ENCODE results near the gene ASPN. TPM values are rescaled to one million over a fixed set of nuclear protein-coding genes. Genes with fewer than 3 reads are reported as not detected.

The ASPN gene
- total RNA-seq, 2 experiments from 2014 or later: not detected

- no peaks in the 10 kb centered on the region for H3K9me3 Mint-ChIP-seq
- no peaks in the 10 kb centered on the region for H3K36me3 Mint-ChIP-seq (ENCODE audit: low read depth)
- H3K4me3 Mint-ChIP-seq: no peak overlapping the region
- no peak for DNase-seq
- intact Hi-C loops (cut with micrococcal nuclease): no loop called here
- CTCF ChIA-PET: no interaction called here
- H3K4me1 Mint-ChIP-seq (ENCODE audit: low read depth): no peaks in the 10 kb centered on the region
- H3K27me3 Mint-ChIP-seq (ENCODE audit: low read depth): no peaks in the 10 kb centered on the region
- H3K27ac Mint-ChIP-seq: no peak overlapping the region
Measured at GRCh38 chr9:92516521-92516920, 34.2 kb upstream of the ASPN start.

GRCh38 chr9:92514635-92515034, 32.3 kb upstream of the ASPN start:
- no peak overlapping the region for H3K27ac Mint-ChIP-seq
- DNase-seq: no peak
- CTCF ChIA-PET: no interaction called here
- no peaks in the 10 kb centered on the region for H3K36me3 Mint-ChIP-seq (ENCODE audit: low read depth)
- H3K4me1 Mint-ChIP-seq (ENCODE audit: low read depth): no peaks in the 10 kb centered on the region
- intact Hi-C loops (cut with micrococcal nuclease): no loop called here
- H3K9me3 Mint-ChIP-seq: no peaks in the 10 kb centered on the region
- no peaks in the 10 kb centered on the region for H3K27me3 Mint-ChIP-seq (ENCODE audit: low read depth)
- no peak overlapping the region for H3K4me3 Mint-ChIP-seq

- no peaks in the 10 kb centered on the region for H3K36me3 Mint-ChIP-seq (ENCODE audit: low read depth)
Measured at GRCh38 chr9:92513349-92513748, 31.0 kb upstream of the ASPN start.

GRCh38 chr9:92512622-92513021, 30.3 kb upstream of the ASPN start:
- Mint-ChIP-seq H3K4me1 (ENCODE audit: low read depth) (no peaks in the 10 kb centered on the region), H3K4me3 (no peak overlapping the region), H3K9me3 (no peaks in the 10 kb centered on the region), H3K27ac (no peak overlapping the region), H3K36me3 (ENCODE audit: low read depth) (no peaks in the 10 kb centered on the region), H3K27me3 (ENCODE audit: low read depth) (no peaks in the 10 kb centered on the region)
- DNase-seq: no peak
- intact Hi-C loops (cut with micrococcal nuclease): no loop called here
- CTCF ChIA-PET: interaction anchor here (1.6 kb wide), 1 partner anchor 9 kb away, joined by 3 read pairs; no protein-coding TSS in a partner anchor

More at GRCh38 chr9:92513349-92513748, 31.0 kb upstream of the ASPN start:
- H3K27me3 Mint-ChIP-seq (ENCODE audit: low read depth): no peaks in the 10 kb centered on the region
- intact Hi-C loops (cut with micrococcal nuclease): no loop called here
- H3K4me3 Mint-ChIP-seq: no peak overlapping the region
- no peak for DNase-seq
- no peaks in the 10 kb centered on the region for H3K9me3 Mint-ChIP-seq
- CTCF ChIA-PET: interaction anchor here (0.7 kb wide), 2 partner anchors 235 to 276 kb away, joined by 3 to 4 read pairs; no protein-coding TSS in a partner anchor
- no peaks in the 10 kb centered on the region for H3K4me1 Mint-ChIP-seq (ENCODE audit: low read depth)
- H3K27ac Mint-ChIP-seq: no peak overlapping the region

- Mint-ChIP-seq H3K27me3 (ENCODE audit: low read depth) (no peaks in the 10 kb centered on the region), H3K4me3 (no peak overlapping the region), H3K27ac (no peak overlapping the region), H3K9me3 (no peaks in the 10 kb centered on the region), H3K36me3 (ENCODE audit: low read depth) (no peaks in the 10 kb centered on the region), H3K4me1 (ENCODE audit: low read depth) (peaks cover 3% of the 10 kb centered on the region)
- CTCF ChIA-PET: no interaction called here
- intact Hi-C loops (cut with micrococcal nuclease): no loop called here
- no peak for DNase-seq
Measured at GRCh38 chr9:92510747-92511146, 28.4 kb upstream of the ASPN start.

- Mint-ChIP-seq H3K36me3 (ENCODE audit: low read depth) (no peaks in the 10 kb centered on the region), H3K27ac (no peak overlapping the region), H3K4me1 (ENCODE audit: low read depth) (peaks cover 3% of the 10 kb centered on the region), H3K9me3 (no peaks in the 10 kb centered on the region), H3K4me3 (no peak overlapping the region), H3K27me3 (ENCODE audit: low read depth) (no peaks in the 10 kb centered on the region)
- DNase-seq: no peak
- intact Hi-C loops (cut with micrococcal nuclease): no loop called here
- CTCF ChIA-PET: no interaction called here
Measured at GRCh38 chr9:92509050-92509449, 26.7 kb upstream of the ASPN start.

GRCh38 chr9:92508018-92508820, 25.9 kb upstream of the ASPN start:
- no peaks in the 10 kb centered on the region for H3K36me3 Mint-ChIP-seq (ENCODE audit: low read depth)
- no peak overlapping the region for H3K4me3 Mint-ChIP-seq
- no peaks in the 10 kb centered on the region for H3K27me3 Mint-ChIP-seq (ENCODE audit: low read depth)
- peaks cover 3% of the 10 kb centered on the region for H3K4me1 Mint-ChIP-seq (ENCODE audit: low read depth)
- DNase-seq: no peak
- H3K27ac Mint-ChIP-seq: no peak overlapping the region
- H3K9me3 Mint-ChIP-seq: no peaks in the 10 kb centered on the region
- intact Hi-C loops (cut with micrococcal nuclease): no loop called here
- CTCF ChIA-PET: no interaction called here

GRCh38 chr9:92507496-92507895, 25.2 kb upstream of the ASPN start:
- CTCF ChIA-PET: no interaction called here
- Mint-ChIP-seq H3K36me3 (ENCODE audit: low read depth) (no peaks in the 10 kb centered on the region), H3K4me1 (ENCODE audit: low read depth) (peaks cover 3% of the 10 kb centered on the region), H3K4me3 (no peak overlapping the region), H3K9me3 (no peaks in the 10 kb centered on the region), H3K27ac (no peak overlapping the region), H3K27me3 (ENCODE audit: low read depth) (no peaks in the 10 kb centered on the region)
- DNase-seq: no peak
- intact Hi-C loops (cut with micrococcal nuclease): no loop called here

- Mint-ChIP-seq H3K27me3 (ENCODE audit: low read depth) (no peaks in the 10 kb centered on the region), H3K4me3 (no peak overlapping the region), H3K36me3 (ENCODE audit: low read depth) (no peaks in the 10 kb centered on the region), H3K27ac (no peak overlapping the region), H3K9me3 (no peaks in the 10 kb centered on the region), H3K4me1 (ENCODE audit: low read depth) (peaks cover 3% of the 10 kb centered on the region)
- no peak for DNase-seq
- intact Hi-C loops (cut with micrococcal nuclease): no loop called here
- CTCF ChIA-PET: no interaction called here
Measured at GRCh38 chr9:92507005-92507404, 24.7 kb upstream of the ASPN start.

GRCh38 chr9:92506184-92506857, 24.0 kb upstream of the ASPN start:
- Mint-ChIP-seq H3K27me3 (ENCODE audit: low read depth) (no peaks in the 10 kb centered on the region), H3K4me1 (ENCODE audit: low read depth) (peaks cover 3% of the 10 kb centered on the region), H3K36me3 (ENCODE audit: low read depth) (no peaks in the 10 kb centered on the region), H3K9me3 (no peaks in the 10 kb centered on the region), H3K27ac (no peak overlapping the region), H3K4me3 (no peak overlapping the region)
- CTCF ChIA-PET: no interaction called here
- intact Hi-C loops (cut with micrococcal nuclease): no loop called here
- no peak for DNase-seq

- no peaks in the 10 kb centered on the region for H3K36me3 Mint-ChIP-seq (ENCODE audit: low read depth)
- H3K27me3 Mint-ChIP-seq (ENCODE audit: low read depth): no peaks in the 10 kb centered on the region
- peaks cover 3% of the 10 kb centered on the region for H3K4me1 Mint-ChIP-seq (ENCODE audit: low read depth)
- no peak for DNase-seq
- intact Hi-C loops (cut with micrococcal nuclease): loop anchor here (5.0 kb wide), 1 partner anchor 127 kb away; no protein-coding TSS in a partner anchor
- no peaks in the 10 kb centered on the region for H3K9me3 Mint-ChIP-seq
- CTCF ChIA-PET: no interaction called here
- no peak overlapping the region for H3K27ac Mint-ChIP-seq
- H3K4me3 Mint-ChIP-seq: no peak overlapping the region
Measured at GRCh38 chr9:92504881-92505280, 22.6 kb upstream of the ASPN start.

- intact Hi-C loops (cut with micrococcal nuclease): loop anchor here (5.0 kb wide), 1 partner anchor 129 kb away; no protein-coding TSS in a partner anchor
- Mint-ChIP-seq H3K27ac (no peak overlapping the region), H3K27me3 (ENCODE audit: low read depth) (no peaks in the 10 kb centered on the region), H3K9me3 (no peaks in the 10 kb centered on the region), H3K4me1 (ENCODE audit: low read depth) (peaks cover 3% of the 10 kb centered on the region), H3K4me3 (no peak overlapping the region), H3K36me3 (ENCODE audit: low read depth) (no peaks in the 10 kb centered on the region)
- DNase-seq: no peak
- CTCF ChIA-PET: interaction anchor here (0.9 kb wide), 2 partner anchors 9 to 24 kb away, joined by 3 read pairs; no protein-coding TSS in a partner anchor
Measured at GRCh38 chr9:92503156-92503555, 20.9 kb upstream of the ASPN start.
